ENCODE results near the gene APOB.

The APOB gene

DNA sequence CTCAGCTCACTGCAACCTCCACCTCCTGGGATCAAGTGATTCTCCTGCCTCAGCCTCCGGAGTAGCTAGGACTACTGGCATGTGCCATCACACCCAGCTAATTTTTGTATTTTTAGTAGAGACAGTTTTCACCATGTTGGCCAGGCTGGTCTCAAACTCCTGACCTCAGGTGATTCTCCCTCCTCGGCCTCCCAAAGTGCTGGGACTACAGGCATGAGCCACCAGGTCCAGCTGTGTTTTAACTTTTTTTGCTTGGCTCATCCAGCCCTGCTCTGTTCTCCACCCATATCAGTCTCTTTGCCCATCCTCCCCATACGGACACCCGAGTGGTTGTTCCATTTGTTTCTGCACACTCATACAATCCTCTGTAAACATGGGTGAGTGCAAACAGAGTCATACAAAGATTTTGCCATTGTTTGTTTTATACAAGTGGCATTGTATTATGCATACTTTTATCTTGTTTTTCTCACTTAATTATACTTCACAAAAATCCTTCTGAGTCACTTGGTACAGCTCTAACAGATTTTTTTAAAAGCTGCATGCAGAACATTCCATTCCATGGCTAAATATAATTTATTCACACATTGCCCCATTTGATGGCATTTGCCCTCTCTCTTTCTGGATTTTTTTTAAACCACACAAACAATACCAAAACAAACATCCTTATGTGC, 5.3 kb downstream of the APOB start:
- Histone ChIP-seq H2AFZ (ENCODE audit: low read length) (no peak overlapping the region), H3K79me2 (ENCODE audit: insufficient read depth, low read length) (no peaks in the 10 kb centered on the region), H3K27me3 (ENCODE audit: insufficient read depth, low read length) (no peaks in the 10 kb centered on the region; the same call in none of the 2 replicates)

DNA sequence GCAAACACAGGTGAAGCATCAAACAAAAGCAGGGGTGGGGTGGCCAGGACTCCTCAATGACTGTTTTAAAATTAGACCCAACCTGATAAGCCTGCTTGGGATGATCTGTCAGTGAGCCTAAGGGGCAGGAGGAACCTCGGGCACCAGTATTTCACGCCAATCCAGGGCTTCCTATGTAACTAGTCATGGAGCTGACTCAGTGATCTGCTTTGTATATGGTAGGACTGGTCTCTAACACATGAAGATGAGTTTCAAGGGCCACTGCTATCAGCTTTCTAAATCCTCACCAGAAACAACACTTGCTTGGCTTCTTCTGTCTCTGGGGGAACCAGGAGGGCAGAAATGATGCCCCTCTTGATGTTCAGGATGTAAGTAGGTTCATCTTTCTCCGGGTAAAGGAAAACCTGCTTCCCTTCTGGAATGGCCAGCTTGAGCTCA, 6.2 kb downstream of the APOB start:
- H4K20me1 ChIP-seq (ENCODE audit: insufficient read depth, low read length) = no peaks in the 10 kb centered on the region

More for the DNA sequence above, 5.3 kb downstream of the APOB start:
- Histone ChIP-seq H3K9ac (ENCODE audit: low read length) (no peak overlapping the region), H4K20me1 (ENCODE audit: insufficient read depth, low read length) (no peaks in the 10 kb centered on the region), H3K9me3 (ENCODE audit: low read length) (no peaks in the 10 kb centered on the region), H3K27ac (ENCODE audit: low read depth, low read length, poor library complexity, severe bottlenecking) (no peak overlapping the region), H3K4me2 (ENCODE audit: low read length) (no peak overlapping the region), H3F3A (ENCODE audit: insufficient read depth, low read length) (no peaks in the 10 kb centered on the region), H3K9me2 (ENCODE audit: low read depth, low read length) (no peaks in the 10 kb centered on the region), H3K4me3 (ENCODE audit: low read depth, low read length, poor library complexity, severe bottlenecking) (no peak overlapping the region), H3K36me3 (ENCODE audit: insufficient read depth, low read length) (no peaks in the 10 kb centered on the region), H3K4me1 (ENCODE audit: insufficient read depth, low read length, severe bottlenecking) (no peaks in the 10 kb centered on the region)
- TF ChIP-seq, protein P1, sequence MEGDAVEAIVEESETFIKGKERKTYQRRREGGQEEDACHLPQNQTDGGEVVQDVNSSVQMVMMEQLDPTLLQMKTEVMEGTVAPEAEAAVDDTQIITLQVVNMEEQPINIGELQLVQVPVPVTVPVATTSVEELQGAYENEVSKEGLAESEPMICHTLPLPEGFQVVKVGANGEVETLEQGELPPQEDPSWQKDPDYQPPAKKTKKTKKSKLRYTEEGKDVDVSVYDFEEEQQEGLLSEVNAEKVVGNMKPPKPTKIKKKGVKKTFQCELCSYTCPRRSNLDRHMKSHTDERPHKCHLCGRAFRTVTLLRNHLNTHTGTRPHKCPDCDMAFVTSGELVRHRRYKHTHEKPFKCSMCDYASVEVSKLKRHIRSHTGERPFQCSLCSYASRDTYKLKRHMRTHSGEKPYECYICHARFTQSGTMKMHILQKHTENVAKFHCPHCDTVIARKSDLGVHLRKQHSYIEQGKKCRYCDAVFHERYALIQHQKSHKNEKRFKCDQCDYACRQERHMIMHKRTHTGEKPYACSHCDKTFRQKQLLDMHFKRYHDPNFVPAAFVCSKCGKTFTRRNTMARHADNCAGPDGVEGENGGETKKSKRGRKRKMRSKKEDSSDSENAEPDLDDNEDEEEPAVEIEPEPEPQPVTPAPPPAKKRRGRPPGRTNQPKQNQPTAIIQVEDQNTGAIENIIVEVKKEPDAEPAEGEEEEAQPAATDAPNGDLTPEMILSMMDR (IDR thresholded peaks at IDR 0.05; ENCODE audit: low read length) = no peak
- no peak for TF ChIP-seq EZH2 (IDR thresholded peaks at IDR 0.05; ENCODE audit: borderline replicate concordance, low read length)

DNA sequence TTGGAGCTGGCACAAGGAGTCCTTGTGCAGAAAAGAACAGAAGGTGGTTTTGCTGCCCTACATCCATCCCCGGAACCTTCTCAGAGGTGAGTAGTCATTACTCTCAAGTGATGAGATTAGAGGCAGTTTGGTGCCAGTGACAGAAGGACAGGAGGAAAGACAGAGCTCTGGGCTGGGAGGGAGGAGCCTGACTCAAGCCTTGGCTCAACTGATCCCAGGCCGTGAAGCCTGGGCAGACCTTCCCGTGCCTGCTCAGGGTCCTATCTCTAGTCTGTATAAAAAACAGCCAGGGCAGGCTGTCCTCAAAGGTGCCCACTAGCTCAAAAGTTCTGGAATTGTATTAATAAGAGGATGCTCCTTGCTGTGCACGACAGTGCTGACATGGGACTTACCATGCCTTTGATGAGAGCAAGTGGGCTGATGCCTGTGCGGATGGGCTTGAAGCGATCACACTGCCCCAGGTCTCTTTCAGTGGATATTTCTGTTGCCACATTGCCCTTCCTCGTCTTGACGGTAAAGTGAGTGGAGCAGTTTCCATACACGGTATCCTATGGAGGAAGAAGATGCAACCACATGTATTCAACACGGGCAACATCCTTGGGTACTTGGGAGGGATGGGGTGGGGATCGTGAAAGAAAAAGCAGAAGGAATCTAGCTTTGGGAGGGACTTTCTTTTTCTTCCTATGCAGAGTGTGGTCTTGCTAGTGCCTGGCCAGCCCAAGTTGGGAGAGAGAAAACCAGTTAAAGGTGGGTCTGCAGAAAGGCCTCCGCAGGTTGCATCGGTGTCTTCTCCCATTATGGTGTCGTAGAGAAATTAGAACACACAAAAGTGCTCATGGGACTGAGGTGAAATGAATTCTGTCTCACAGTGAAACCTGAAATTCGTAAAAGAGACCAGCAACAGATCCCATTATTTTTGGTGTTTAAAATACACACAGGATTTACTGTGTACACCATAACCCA, 6.9 kb downstream of the APOB start:
- H3K79me2 ChIP-seq (ENCODE audit: insufficient read depth, low read length) = no peaks in the 10 kb centered on the region
- no peak overlapping the region for H3K27ac ChIP-seq (ENCODE audit: low read depth, low read length, poor library complexity, severe bottlenecking)

More for the DNA sequence above, 6.2 kb downstream of the APOB start:
- no peak overlapping the region for H3K4me3 ChIP-seq (ENCODE audit: low read depth, low read length, poor library complexity, severe bottlenecking)
- no peak overlapping the region for H3K27ac ChIP-seq (ENCODE audit: low read depth, low read length, poor library complexity, severe bottlenecking)
- H3K9me2 ChIP-seq (ENCODE audit: low read depth, low read length) = no peaks in the 10 kb centered on the region
- H3K4me1 ChIP-seq (ENCODE audit: insufficient read depth, low read length, severe bottlenecking) = no peaks in the 10 kb centered on the region
- H3K9me3 ChIP-seq (ENCODE audit: low read length) = no peaks in the 10 kb centered on the region
- H3K9ac ChIP-seq (ENCODE audit: low read length) = no peak overlapping the region
- no peaks in the 10 kb centered on the region; the same call in none of the 2 replicates for H3K27me3 ChIP-seq (ENCODE audit: insufficient read depth, low read length)
- no peak overlapping the region for H2AFZ ChIP-seq (ENCODE audit: low read length)
- H3K79me2 ChIP-seq (ENCODE audit: insufficient read depth, low read length) = no peaks in the 10 kb centered on the region
- H3K36me3 ChIP-seq (ENCODE audit: insufficient read depth, low read length) = no peaks in the 10 kb centered on the region
- H3K4me2 ChIP-seq (ENCODE audit: low read length) = no peak overlapping the region
- TF ChIP-seq EZH2 (IDR thresholded peaks at IDR 0.05; ENCODE audit: borderline replicate concordance, low read length) = no peak
- TF ChIP-seq, protein P1 (IDR thresholded peaks at IDR 0.05; ENCODE audit: low read length) = no peak
- H3F3A ChIP-seq (ENCODE audit: insufficient read depth, low read length) = no peaks in the 10 kb centered on the region

More for the DNA sequence above, 6.9 kb downstream of the APOB start:
- Histone ChIP-seq H3K9me3 (ENCODE audit: low read length) (no peaks in the 10 kb centered on the region), H2AFZ (ENCODE audit: low read length) (no peak overlapping the region), H3K4me1 (ENCODE audit: insufficient read depth, low read length, severe bottlenecking) (no peaks in the 10 kb centered on the region), H3F3A (ENCODE audit: insufficient read depth, low read length) (no peaks in the 10 kb centered on the region), H3K4me2 (ENCODE audit: low read length) (no peak overlapping the region), H3K27me3 (ENCODE audit: insufficient read depth, low read length) (no peaks in the 10 kb centered on the region; the same call in none of the 2 replicates), H3K9me2 (ENCODE audit: low read depth, low read length) (no peaks in the 10 kb centered on the region), H3K36me3 (ENCODE audit: insufficient read depth, low read length) (no peaks in the 10 kb centered on the region), H3K4me3 (ENCODE audit: low read depth, low read length, poor library complexity, severe bottlenecking) (no peak overlapping the region), H4K20me1 (ENCODE audit: insufficient read depth, low read length) (no peaks in the 10 kb centered on the region), H3K9ac (ENCODE audit: low read length) (no peak overlapping the region)
- TF ChIP-seq, protein P1 (IDR thresholded peaks at IDR 0.05; ENCODE audit: low read length) = no peak
- TF ChIP-seq EZH2 (IDR thresholded peaks at IDR 0.05; ENCODE audit: borderline replicate concordance, low read length) = no peak

All from OCI-LY1 (cell line).